ENCODE results near the gene AFG1L. TPM values are rescaled to one million over a fixed set of nuclear protein-coding genes. Genes with fewer than 3 reads are reported as not detected.
"Not testable (repeated sequence)": the region's sequence is repeated elsewhere in the genome, so short reads cannot be mapped to it uniquely, and the experiment has no call there.

AFG1L gene
- total RNA-seq, 2 donors from 2014 or later = 5.9 to 7.2 TPM

DNA sequence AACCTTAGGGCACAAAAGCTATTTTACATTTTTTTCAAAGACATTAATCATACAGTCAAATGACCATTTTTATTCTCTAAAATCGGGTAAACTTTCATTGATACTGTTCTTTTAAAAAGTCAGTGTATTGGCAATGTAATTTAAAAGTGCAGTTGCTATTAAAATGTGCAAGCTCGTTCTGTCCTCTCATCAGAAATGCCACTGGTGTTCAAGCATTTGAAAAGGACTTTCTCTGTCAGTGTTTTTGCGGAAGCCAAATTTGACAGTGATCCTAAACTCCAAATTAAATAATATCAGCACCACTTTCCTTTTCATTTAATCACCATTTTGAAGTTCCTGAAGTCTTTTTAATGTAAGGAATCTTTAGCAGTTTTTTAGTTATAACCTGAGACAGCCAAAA lies 69.6 kb downstream of the AFG1L start:
- Mint-ChIP-seq H3K36me3 (ENCODE audit: insufficient read depth in 2 of 2) (no peaks in the 10 kb centered on the region), H3K4me1 (ENCODE audit: low read depth) (no peaks in the 10 kb centered on the region), H3K9me3 (no peaks in the 10 kb centered on the region), H3K4me3 (no peak overlapping the region), H3K27me3 (ENCODE audit: low read depth) (no peaks in the 10 kb centered on the region), H3K27ac (no peak overlapping the region)
- ATAC-seq (replicated peaks in 1 of 2) = no peak
- no peak for DNase-seq

- no peaks in the 10 kb centered on the region for H3K4me1 Mint-ChIP-seq (ENCODE audit: low read depth)
- DNase-seq = no peak
- no peaks in the 10 kb centered on the region for H3K9me3 Mint-ChIP-seq
- H3K36me3 Mint-ChIP-seq (ENCODE audit: insufficient read depth in 2 of 2) = no peaks in the 10 kb centered on the region
- no peak overlapping the region for H3K4me3 Mint-ChIP-seq
- no peak overlapping the region for H3K27ac Mint-ChIP-seq
- ATAC-seq (replicated peaks in 1 of 2) = no peak
- no peaks in the 10 kb centered on the region for H3K27me3 Mint-ChIP-seq (ENCODE audit: low read depth)
Measured at GRCh38 chr6:108365478-108365877, 70.6 kb downstream of the AFG1L start.

DNA sequence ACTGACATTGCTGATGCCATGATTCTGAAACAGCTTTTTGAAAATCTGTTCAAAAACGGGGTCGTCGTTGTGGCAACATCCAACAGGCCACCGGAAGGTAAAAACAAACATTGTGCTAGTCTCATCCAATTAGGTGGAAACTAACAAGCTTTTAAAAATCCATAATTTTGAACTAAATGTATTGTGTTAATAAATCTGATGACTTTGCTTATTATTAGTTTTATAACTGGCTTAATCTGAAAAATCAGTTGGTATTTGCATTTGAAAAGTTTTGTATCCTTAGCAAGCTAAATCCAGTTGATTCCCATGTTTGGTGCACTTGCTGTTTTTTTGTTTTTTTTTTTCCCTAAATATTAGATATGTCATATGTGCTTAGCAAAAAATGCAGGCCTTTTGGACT lies 71.4 kb downstream of the AFG1L start:
- Mint-ChIP-seq H3K27me3 (ENCODE audit: low read depth) (no peaks in the 10 kb centered on the region), H3K4me1 (ENCODE audit: low read depth) (no peaks in the 10 kb centered on the region), H3K4me3 (no peak overlapping the region), H3K36me3 (ENCODE audit: insufficient read depth in 2 of 2) (no peaks in the 10 kb centered on the region), H3K9me3 (no peaks in the 10 kb centered on the region), H3K27ac (no peak overlapping the region)
- ATAC-seq (replicated peaks in 1 of 2) (no peak), DNase-seq (no peak)

DNA sequence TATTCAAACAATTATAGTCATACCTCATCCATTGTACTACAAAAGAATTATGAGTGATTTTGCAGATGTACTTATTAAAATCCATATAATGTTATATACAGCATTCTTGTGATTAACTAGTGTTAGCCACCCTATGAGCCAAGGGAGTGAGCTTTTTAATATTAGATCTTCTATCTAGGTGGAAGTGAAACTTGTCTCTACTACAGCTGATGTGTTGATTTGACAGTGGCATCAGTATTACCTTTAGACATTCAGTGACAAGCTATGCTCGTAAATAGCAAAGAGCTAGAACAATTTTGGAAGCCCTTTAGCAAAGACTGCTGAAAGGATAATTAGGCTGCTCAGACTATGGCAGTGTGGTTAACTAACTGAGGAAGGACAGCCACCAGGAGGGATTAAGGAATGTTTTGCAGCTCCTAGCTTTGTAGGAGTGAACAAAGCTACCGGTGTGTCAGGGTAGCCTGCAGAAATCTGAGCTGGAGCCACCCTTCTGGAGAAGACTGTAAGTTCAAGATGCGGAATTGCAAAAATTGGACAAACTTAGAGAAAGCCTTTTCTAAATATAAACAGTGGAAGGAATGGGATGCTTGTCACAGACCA lies 73.7 kb downstream of the AFG1L start:
- ATAC-seq (replicated peaks in 1 of 2) (no peak), DNase-seq (no peak)
- H3K27ac Mint-ChIP-seq = no peak overlapping the region
- H3K4me3 Mint-ChIP-seq = no peak overlapping the region
- no peaks in the 10 kb centered on the region for H3K27me3 Mint-ChIP-seq (ENCODE audit: low read depth)
- H3K9me3 Mint-ChIP-seq = no peaks in the 10 kb centered on the region
- no peaks in the 10 kb centered on the region for H3K36me3 Mint-ChIP-seq (ENCODE audit: insufficient read depth in 2 of 2)
- H3K4me1 Mint-ChIP-seq (ENCODE audit: low read depth) = no peaks in the 10 kb centered on the region

DNA sequence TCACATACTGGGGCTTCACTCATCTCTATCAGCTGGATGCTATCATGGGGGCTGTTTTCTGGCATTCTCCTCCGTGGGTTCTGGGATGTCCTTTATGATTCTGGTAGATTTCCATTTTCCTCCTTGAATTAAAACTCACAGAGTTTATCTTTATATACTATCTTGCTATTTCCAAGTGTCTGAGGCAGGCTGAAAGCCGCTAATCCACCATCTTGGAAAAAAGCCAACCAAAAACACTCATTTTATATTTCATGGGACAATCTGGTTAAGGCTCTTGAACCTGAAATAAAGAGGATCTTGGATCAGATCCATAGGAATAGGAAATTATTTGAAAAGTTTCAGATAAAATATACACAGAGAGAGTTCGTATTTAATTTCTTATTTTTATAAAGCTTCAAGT lies 86.0 kb downstream of the AFG1L start:
- DNase-seq (no peak), ATAC-seq (replicated peaks in 1 of 2) (no peak)
- peaks cover 0 to 5% of the 10 kb centered on the region in 2 donors for H3K36me3 Mint-ChIP-seq (ENCODE audit: insufficient read depth in 2 of 2)
- H3K4me3 Mint-ChIP-seq = no peak overlapping the region
- no peaks in the 10 kb centered on the region for H3K4me1 Mint-ChIP-seq (ENCODE audit: low read depth)
- no peaks in the 10 kb centered on the region for H3K27me3 Mint-ChIP-seq (ENCODE audit: low read depth)
- peaks cover 0 to 5% of the 10 kb centered on the region in 2 donors for H3K9me3 Mint-ChIP-seq
- no peak overlapping the region for H3K27ac Mint-ChIP-seq

- DNase-seq (no peak), ATAC-seq (replicated peaks in 1 of 2) (no peak)
- no peak overlapping the region for H3K27ac Mint-ChIP-seq
- H3K36me3 Mint-ChIP-seq (ENCODE audit: insufficient read depth in 2 of 2) = no peaks in the 10 kb centered on the region
- no peaks in the 10 kb centered on the region for H3K9me3 Mint-ChIP-seq
- H3K27me3 Mint-ChIP-seq (ENCODE audit: low read depth) = no peaks in the 10 kb centered on the region
- no peaks in the 10 kb centered on the region for H3K4me1 Mint-ChIP-seq (ENCODE audit: low read depth)
- no peak overlapping the region for H3K4me3 Mint-ChIP-seq
Measured at GRCh38 chr6:108383981-108384380, 89.1 kb downstream of the AFG1L start.

DNA sequence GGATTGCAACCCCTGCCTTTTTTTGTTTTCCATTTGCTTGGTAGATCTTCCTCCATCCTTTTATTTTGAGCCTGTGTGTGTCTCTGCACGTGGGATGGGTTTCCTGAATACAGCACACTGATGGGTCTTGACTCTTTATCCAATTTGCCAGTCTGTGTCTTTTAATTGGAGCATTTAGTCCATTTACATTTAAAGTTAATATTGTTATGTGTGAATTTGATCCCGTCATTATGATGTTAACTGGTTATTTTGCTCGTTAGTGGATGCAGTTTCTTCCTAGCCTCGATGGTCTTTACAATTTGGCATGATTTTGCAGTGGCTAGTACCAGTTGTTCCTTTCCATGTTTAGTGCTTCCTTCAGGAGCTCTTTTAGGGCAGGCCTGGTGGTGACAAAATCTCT lies 94.3 kb downstream of the AFG1L start:
- not testable (repeated sequence) for H3K27ac Mint-ChIP-seq; H3K36me3 Mint-ChIP-seq (ENCODE audit: insufficient read depth in 2 of 2); DNase-seq; ATAC-seq (replicated peaks in 1 of 2); H3K4me3 Mint-ChIP-seq; H3K4me1 Mint-ChIP-seq (ENCODE audit: low read depth); H3K27me3 Mint-ChIP-seq (ENCODE audit: low read depth); H3K9me3 Mint-ChIP-seq

GRCh38 chr6:108395297-108395696 lies 100.4 kb downstream of the AFG1L start:
- Mint-ChIP-seq H3K4me3 (no peak overlapping the region), H3K36me3 (ENCODE audit: insufficient read depth in 2 of 2) (no peaks in the 10 kb centered on the region), H3K9me3 (peaks cover 0 to 3% of the 10 kb centered on the region in 2 donors), H3K27me3 (ENCODE audit: low read depth) (no peaks in the 10 kb centered on the region), H3K4me1 (ENCODE audit: low read depth) (no peaks in the 10 kb centered on the region), H3K27ac (no peak overlapping the region)
- no peak for DNase-seq
- ATAC-seq (replicated peaks in 1 of 2) = no peak

DNA sequence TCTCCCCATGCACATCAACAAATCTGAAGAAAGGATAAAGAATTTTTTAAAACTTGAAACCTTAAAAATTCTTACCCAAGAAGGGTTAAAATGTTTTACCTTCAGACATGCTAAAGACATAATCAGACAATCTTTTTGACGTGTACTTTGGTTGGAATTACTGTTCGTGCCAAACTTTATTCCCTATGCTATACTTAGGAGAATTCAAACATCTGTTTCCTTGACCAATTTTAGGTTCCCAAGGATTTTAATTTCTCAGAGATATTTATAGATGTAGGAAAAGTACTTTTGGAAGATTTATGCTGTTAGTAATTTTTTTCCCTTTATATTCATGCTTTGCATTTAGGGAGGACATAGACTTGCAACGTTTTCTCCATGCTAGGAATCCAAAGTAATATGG lies 108.4 kb downstream of the AFG1L start:
- ATAC-seq (replicated peaks in 1 of 2) (no peak), DNase-seq (no peak)
- Mint-ChIP-seq H3K27ac (no peak overlapping the region), H3K27me3 (ENCODE audit: low read depth) (no peaks in the 10 kb centered on the region), H3K9me3 (no peaks in the 10 kb centered on the region), H3K4me1 (ENCODE audit: low read depth) (no peaks in the 10 kb centered on the region), H3K4me3 (no peak overlapping the region), H3K36me3 (ENCODE audit: insufficient read depth in 2 of 2) (peaks cover 0 to 3% of the 10 kb centered on the region in 2 donors)

DNA sequence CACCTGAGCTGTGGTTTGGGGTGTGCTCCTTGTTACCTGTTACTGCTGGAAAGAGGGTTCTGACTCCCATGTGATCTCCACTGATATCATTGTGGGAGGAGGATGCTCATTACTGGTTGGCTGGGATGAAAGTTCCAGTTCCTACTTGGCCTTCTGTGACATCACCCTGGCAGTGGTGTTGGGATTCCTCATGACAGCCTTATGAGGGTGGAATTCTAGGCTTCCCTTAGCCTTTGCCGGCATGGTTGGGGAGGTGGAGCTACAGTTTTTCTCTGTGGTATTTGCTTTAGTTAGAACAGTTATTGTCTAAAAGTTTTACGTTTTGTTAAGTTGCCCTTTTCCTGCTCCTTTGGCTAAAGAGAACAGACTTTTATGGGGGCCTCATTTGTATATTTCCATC lies 112.1 kb downstream of the AFG1L start:
- H3K9me3 Mint-ChIP-seq = peaks cover 2% of the 10 kb centered on the region in 2 donors
- no peaks in the 10 kb centered on the region for H3K27me3 Mint-ChIP-seq (ENCODE audit: low read depth)
- ATAC-seq (replicated peaks in 1 of 2) = no peak
- no peaks in the 10 kb centered on the region for H3K4me1 Mint-ChIP-seq (ENCODE audit: low read depth)
- no peak overlapping the region for H3K4me3 Mint-ChIP-seq
- H3K27ac Mint-ChIP-seq = no peak overlapping the region
- DNase-seq = no peak
- H3K36me3 Mint-ChIP-seq (ENCODE audit: insufficient read depth in 2 of 2) = peaks cover 6 to 7% of the 10 kb centered on the region in 2 donors

- peaks cover 5 to 11% of the 10 kb centered on the region in 2 donors for H3K9me3 Mint-ChIP-seq
- no peaks in the 10 kb centered on the region for H3K27me3 Mint-ChIP-seq (ENCODE audit: low read depth)
- H3K4me1 Mint-ChIP-seq (ENCODE audit: low read depth) = no peaks in the 10 kb centered on the region
- peaks cover 9 to 15% of the 10 kb centered on the region in 2 donors for H3K36me3 Mint-ChIP-seq (ENCODE audit: insufficient read depth in 2 of 2)
- H3K27ac Mint-ChIP-seq = no peak overlapping the region
- no peak overlapping the region for H3K4me3 Mint-ChIP-seq
- ATAC-seq (replicated peaks in 1 of 2) (no peak), DNase-seq (no peak)
Measured at GRCh38 chr6:108407904-108408827, 113.3 kb downstream of the AFG1L start.

- no peak for DNase-seq
- no peak for ATAC-seq (replicated peaks in 1 of 2)
- Mint-ChIP-seq H3K4me3 (no peak overlapping the region), H3K36me3 (ENCODE audit: insufficient read depth in 2 of 2) (peaks cover 9 to 15% of the 10 kb centered on the region in 2 donors), H3K9me3 (peaks cover 11 to 13% of the 10 kb centered on the region in 2 donors), H3K27ac (no peak overlapping the region), H3K27me3 (ENCODE audit: low read depth) (no peaks in the 10 kb centered on the region), H3K4me1 (ENCODE audit: low read depth) (no peaks in the 10 kb centered on the region)
Measured at GRCh38 chr6:108408861-108409260, 114.0 kb downstream of the AFG1L start.

DNA sequence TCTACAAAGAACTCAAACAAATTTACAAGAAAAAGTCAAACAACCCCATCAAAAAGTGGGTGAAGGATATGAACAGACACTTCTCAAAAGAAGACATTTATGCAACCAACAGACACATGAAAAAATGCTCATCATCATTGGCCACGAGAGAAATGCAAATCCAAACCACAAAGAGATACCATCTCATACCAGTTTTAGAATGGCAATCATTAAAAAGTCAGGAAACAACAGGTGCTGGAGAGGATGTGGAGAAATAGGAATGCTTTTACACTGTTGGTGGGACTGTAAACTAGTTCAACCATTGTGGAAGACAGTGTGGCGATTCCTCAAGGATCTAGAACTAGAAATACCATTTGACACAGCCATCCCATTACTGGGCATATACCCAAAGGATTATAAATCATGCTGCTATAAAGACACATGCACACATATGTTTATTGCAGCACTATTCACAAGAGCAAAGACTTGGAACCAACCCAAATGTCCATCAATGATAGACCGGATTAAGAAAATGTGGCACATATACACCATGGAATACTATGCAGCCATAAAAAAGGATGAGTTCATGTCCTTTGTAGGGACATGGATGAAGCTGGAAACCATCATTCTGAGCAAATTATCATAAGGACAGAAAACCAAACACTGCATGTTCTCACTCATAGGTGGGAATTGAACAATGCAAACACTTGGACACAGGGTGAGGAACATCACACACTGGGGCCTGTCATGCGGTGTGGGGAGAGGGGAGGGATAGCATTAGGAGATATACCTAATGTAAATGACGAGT lies 121.4 kb downstream of the AFG1L start:
- peaks cover 11 to 21% of the 10 kb centered on the region in 2 donors for H3K9me3 Mint-ChIP-seq
- not testable (repeated sequence) for H3K4me3 Mint-ChIP-seq; ATAC-seq (replicated peaks in 1 of 2); DNase-seq; H3K27me3 Mint-ChIP-seq (ENCODE audit: low read depth); H3K27ac Mint-ChIP-seq; H3K4me1 Mint-ChIP-seq (ENCODE audit: low read depth)
- peaks cover 5 to 12% of the 10 kb centered on the region in 2 donors for H3K36me3 Mint-ChIP-seq (ENCODE audit: insufficient read depth in 2 of 2)
